ENCODE data around the gene ST3GAL3. TPM values are rescaled to one million over a fixed set of nuclear protein-coding genes. Genes with fewer than 3 reads are reported as not detected.

ST3GAL3 gene
- polyA plus RNA-seq, 1 of the 3 experiments (the other 2 are of a cell fraction), result 20.6 TPM

GRCh38 chr1:43963890-43964289 lies 256.6 kb downstream of the ST3GAL3 start (continued):
- no peak for TF ChIP-seq GATA2 (CRISPR knock-in tag; IDR thresholded peaks at IDR 0.05)

- no peak overlapping the region for H3K9ac ChIP-seq
- 92% methylated on average over 2 of the region's 3 CpGs for WGBS (ENCODE audit: low lambda C conversion rate)
- peaks cover 4% of the 10 kb centered on the region for H3K79me2 ChIP-seq (ENCODE audit: insufficient read depth)
- TF ChIP-seq PBX3 (IDR thresholded peaks at IDR 0.05) (no peak), USF1 (IDR thresholded peaks at IDR 0.05; ENCODE audit: borderline replicate concordance, low read depth) (no peak), RXRA (IDR thresholded peaks at IDR 0.05; ENCODE audit: borderline replicate concordance, low read depth) (no peak), ZBTB33 (IDR thresholded peaks at IDR 0.05; ENCODE audit: borderline replicate concordance, low read depth) (no peak), NFIC (IDR thresholded peaks at IDR 0.05; ENCODE audit: borderline replicate concordance) (no peak), EZH2phosphoT487 (IDR thresholded peaks at IDR 0.05; ENCODE audit: borderline replicate concordance, low read depth) (no peak), FOXJ3 (CRISPR knock-in tag; IDR thresholded peaks at IDR 0.05) (no peak), SIN3A (IDR thresholded peaks at IDR 0.05; ENCODE audit: borderline replicate concordance, low read depth, low read length) (no peak)
- H3K9me3 ChIP-seq, result no peaks in the 10 kb centered on the region
- H2AFZ ChIP-seq (ENCODE audit: low read depth), result no peak overlapping the region
- H4K20me1 ChIP-seq (ENCODE audit: insufficient read depth), result no peaks in the 10 kb centered on the region
- no peak overlapping the region for H3K4me2 ChIP-seq
- POLR2A ChIA-PET, result no interaction called here
- CTCF ChIA-PET, result no interaction called here
- no peaks in the 10 kb centered on the region for H3K9me2 ChIP-seq
- peaks cover 0 to 39% of the 10 kb centered on the region in 2 experiments for H3K36me3 ChIP-seq (replicated peaks in 1 of 2; ENCODE audit: control insufficient read depth in 1 of 2, insufficient read depth in 2 of 2, low read length in 1 of 2)
- no peak for DNase-seq
- no peak overlapping the region for H3K4me3 ChIP-seq (ENCODE audit: low read depth in 2 of 2, low read length in 1 of 2)
- H3K27me3 ChIP-seq (ENCODE audit: insufficient read depth), result no peaks in the 10 kb centered on the region
- H3F3A ChIP-seq (replicated peaks; ENCODE audit: insufficient read depth), result peaks cover 9% of the 10 kb centered on the region
- H3K4me1 ChIP-seq (ENCODE audit: control insufficient read depth in 1 of 2, insufficient read depth in 2 of 2, low read depth in 1 of 2, low read length in 1 of 2), result peaks cover 0 to 2% of the 10 kb centered on the region in 2 experiments; a peak in 1 of 4 replicates
- no peak overlapping the region for H3K27ac ChIP-seq (ENCODE audit: low read depth in 2 of 2, low read length in 1 of 2)
These were observed 258.0 kb downstream of the ST3GAL3 start for GRCh38 chr1:43965316-43965715.

GRCh38 chr1:43968348-43968948 lies 261.1 kb downstream of the ST3GAL3 start:
- Histone ChIP-seq H2AFZ (ENCODE audit: low read depth) (no peak overlapping the region), H3K9me3 (no peaks in the 10 kb centered on the region)
- CTCF ChIA-PET, result interaction anchor here (1.3 to 1.4 kb wide), 2 partner anchors 20 to 23 kb away, joined by 3 read pairs; no protein-coding TSS in a partner anchor

More at GRCh38 chr1:43968348-43968948, 261.1 kb downstream of the ST3GAL3 start:
- no peaks in the 10 kb centered on the region for H4K20me1 ChIP-seq (ENCODE audit: insufficient read depth)
- POLR2A ChIA-PET, result no interaction called here
- H3F3A ChIP-seq (replicated peaks; ENCODE audit: insufficient read depth), result peaks cover 9% of the 10 kb centered on the region
- TF ChIP-seq REST (IDR thresholded peaks at IDR 0.05; ENCODE audit: low read depth, low read length), result peak; percentile 99
- no peak for TF ChIP-seq JUND (IDR thresholded peaks at IDR 0.05)
- no peak overlapping the region for H3K4me3 ChIP-seq (ENCODE audit: low read depth in 2 of 2, low read length in 1 of 2)
- H3K36me3 ChIP-seq (replicated peaks in 1 of 2; ENCODE audit: control insufficient read depth in 1 of 2, insufficient read depth in 2 of 2, low read length in 1 of 2), result peaks cover 0 to 38% of the 10 kb centered on the region in 2 experiments
- H3K27me3 ChIP-seq (ENCODE audit: insufficient read depth), result no peaks in the 10 kb centered on the region
- WGBS (ENCODE audit: low lambda C conversion rate), result 84% methylated on average over 6 of the region's 6 CpGs
- no peak for DNase-seq
- H3K9ac ChIP-seq, result no peak overlapping the region
- no peak overlapping the region for H3K4me2 ChIP-seq
- H3K4me1 ChIP-seq (ENCODE audit: control insufficient read depth in 1 of 2, insufficient read depth in 2 of 2, low read depth in 1 of 2, low read length in 1 of 2), result peaks cover 0 to 14% of the 10 kb centered on the region in 2 experiments; a peak in 1 of 4 replicates
- H3K9me2 ChIP-seq, result no peaks in the 10 kb centered on the region
- no peak overlapping the region for H3K27ac ChIP-seq (ENCODE audit: low read depth in 2 of 2, low read length in 1 of 2)
- H3K79me2 ChIP-seq (ENCODE audit: insufficient read depth), result peaks cover 17% of the 10 kb centered on the region

Measured in SK-N-SH (cell line).